Stimulated activated CD4-positive, alpha-beta T cell treated with anti-CD3 and anti-CD28 coated beads, Interleukin-2, amount 100 ng/mL, for 4 hours (primary cell): ENCODE results near the gene TYMS.

Experiments
- DNase-seq: peaks from one replicate; pipeline ENCODE4 v3.0.0-alpha.2; 2020; ENCODE audit warnings: low read depth

The TYMS gene

DNA sequence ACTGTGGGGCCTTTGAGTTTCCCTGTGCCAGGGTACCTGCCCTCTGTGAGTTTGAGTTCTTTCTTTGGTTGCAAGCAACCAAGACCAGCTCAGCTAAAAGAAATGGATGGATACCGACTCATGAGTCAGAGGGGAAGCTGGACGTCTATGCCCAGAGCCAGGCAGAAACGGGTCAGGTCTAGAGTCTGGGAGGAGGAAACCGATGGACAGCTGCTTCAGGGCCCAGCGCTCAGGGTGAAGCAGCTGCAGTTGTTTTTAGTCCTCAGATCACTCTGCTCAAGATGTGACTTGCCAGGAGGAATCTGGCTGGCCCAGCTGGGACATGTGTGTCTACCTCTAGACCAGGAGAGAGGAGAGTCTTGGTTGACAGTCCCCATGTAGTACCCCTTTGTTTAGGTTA is 10.1 kb upstream of the TYMS start:
- no peak for DNase-seq

DNA sequence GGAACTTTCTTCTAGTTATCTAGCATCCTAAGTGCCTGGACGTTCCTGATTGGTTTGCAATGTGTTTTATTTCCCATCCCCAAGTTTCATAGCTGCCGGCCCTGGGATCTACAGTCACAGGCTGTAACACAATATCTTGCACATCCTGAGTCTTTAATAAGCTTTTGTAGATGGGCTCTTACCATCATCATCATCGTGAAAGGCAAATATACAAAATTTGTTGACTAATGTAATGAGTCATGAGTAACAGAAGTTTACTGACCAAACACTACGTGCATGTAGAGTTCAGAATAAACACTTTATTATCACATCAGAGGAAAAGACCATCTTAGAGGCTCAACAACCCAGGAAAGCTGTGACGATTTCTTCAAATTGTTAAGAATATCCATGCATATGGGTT is 8.1 kb upstream of the TYMS start:
- DNase-seq, result no peak

DNA sequence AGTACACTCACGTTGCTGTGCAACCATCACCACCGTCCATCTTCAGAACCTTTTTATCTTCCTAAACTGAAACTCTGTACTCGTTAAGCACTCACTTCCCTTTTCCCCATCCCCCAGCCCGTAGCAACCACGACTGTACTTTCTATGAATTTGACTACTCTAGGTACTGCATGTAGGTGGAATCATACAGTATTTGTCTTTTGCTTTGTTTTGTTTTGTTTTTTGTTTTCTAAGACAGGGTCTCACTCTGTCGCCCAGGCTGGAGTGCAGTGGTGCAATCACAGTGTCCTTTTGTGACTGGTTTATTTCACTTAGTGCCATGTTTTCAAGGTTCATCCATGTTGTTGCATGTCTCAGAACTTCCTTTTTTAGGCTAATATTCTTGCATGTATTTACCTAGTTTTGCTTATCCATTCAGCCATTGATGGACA is 7.0 kb upstream of the TYMS start:
- DNase-seq, result no peak

DNA sequence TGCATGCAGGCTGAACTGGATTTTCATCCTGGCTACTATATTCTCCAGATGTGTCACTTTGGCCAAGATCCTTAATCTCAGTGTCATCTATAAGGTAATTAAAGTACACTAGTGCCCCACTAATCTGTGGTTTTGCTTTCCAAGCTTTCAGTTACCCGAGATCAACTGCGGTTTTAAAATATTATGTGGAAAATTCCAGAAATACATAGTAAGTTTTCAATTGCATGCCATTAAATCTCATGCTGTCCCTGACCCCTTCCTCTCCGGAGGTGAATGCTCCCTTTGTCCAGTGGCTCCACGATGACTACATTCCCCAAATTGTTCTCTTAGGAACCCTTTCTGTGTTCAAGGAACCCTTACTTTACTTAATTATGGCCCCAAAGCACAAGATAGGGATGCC is 5.3 kb upstream of the TYMS start:
- no peak for DNase-seq

DNA sequence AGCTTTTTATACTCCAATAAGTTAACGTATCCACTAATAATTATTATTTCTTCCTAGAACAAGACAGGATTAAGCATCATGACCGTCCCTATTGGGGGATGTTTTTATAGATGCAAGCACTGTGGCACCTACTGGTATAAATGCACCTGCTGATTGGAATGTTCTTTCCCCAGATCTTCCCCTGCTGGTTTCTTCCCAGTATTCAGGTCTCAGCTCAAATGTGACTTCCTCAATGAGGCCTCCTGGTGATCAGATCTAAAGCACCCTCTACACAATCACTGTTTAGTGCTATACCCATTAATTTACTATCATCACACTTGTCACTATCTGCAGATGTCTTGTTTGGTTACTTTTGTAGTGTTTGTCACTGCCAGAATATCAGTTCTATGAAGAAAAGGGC is 3.9 kb upstream of the TYMS start:
- DNase-seq, result no peak

DNA sequence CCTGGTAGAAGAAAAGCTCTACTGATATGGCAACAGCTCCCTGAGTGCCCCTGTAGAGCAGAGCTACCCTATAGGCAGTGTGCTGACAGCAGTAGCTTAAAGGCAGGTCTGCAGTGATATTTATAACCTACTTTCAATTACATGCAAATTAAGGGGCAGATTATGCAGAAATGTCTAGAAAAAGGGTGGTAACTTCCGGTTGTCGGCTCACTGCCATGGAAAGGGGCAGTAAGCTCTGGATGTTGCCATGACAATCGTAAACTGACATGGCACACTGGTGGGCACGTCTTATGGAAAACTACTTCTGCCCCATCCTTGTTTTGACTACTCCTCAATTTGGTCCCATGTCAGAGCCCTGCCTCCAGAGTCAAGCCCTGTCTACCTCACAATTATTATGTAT is 2.9 kb upstream of the TYMS start:
- no peak for DNase-seq

DNA sequence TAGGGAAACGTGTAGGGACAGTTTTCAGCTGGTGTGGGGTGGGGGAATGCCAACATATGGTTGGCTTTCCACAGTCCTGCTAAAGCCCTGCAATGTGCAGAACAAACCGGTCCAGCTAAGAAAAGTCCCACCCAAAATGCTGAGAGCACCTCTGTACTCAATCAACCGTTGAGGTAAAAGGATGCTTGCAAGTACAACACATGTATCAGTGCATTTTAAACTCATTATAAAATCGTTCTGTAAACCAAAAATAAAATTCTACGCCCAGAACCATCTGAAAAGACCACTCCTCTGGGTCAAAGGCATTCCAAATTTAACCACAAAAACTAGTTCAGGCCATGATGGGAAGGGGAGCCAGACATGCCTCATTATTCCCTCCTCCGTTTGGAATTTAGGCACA is 2.0 kb upstream of the TYMS start:
- DNase-seq, result no peak

DNA sequence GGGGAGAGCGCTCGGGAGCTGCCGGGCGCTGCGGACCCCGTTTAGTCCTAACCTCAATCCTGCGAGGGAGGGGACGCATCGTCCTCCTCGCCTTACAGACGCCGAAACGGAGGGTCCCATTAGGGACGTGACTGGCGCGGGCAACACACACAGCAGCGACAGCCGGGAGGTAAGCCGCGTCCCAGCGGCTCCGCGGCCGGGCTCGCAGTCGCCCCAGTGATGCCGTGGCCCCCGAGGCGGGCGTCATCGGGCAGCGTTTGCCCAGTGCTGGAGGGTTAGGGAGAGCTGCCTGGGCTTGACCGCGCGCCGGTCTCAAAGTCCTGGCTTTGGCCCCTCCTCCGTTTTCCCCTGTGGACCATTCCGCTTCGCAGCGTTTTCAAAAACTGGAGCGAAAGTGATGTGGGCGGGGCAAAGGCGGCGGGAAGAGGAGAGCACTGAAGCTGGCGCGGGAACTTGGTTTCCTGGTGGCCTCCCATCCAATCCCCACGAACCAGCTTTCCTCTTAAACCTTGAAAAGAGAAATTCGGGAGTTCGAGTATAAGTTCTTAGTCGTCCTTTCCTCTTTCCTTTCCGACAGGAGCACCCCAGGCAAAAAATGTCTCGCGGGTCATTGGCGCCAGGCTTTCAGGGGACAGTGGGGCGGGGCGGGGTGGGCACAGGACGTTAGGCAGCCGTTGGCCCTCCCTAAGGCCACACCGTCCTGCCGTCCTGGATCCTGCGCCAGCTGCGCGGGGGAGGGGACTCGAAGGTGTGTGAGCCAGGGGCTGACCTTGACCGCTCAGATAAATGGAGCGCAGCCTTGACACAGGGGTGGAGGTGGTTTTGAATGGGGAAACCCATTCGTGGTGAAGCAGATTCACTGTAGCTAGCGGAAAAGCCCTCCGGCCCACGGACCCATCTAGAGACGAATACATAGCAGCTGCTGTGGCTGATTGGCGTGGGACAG is 821 bp downstream of the TYMS start:
- no peak for DNase-seq

DNA sequence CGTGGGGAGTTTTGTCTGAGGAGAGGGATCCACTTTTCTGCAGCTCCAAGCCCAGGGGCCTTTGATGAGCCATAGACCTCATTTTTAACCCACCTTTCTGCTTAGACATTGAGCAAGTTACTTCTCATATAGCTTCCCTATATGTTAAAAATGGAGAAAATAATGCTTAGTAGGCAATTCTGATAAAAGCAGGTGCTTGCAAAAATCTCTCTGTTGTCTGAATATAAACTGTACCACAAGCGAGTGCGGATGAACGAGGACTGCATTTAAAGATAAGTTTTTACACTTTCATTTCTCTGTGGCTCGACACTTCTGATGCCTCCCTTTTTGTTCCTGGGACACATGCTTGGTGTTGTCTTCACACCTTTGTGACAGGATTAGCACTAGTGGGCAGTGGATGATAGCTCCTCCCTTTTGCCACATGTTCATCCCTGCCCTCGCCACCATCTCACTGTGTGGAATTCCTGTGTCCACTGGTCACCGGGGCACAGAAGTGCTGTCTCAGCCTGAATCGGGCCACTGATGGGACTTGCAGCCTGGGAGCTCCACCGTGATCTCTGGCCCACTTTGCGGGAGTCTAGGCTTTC is 1.6 kb downstream of the TYMS start:
- DNase-seq, result no peak

DNA sequence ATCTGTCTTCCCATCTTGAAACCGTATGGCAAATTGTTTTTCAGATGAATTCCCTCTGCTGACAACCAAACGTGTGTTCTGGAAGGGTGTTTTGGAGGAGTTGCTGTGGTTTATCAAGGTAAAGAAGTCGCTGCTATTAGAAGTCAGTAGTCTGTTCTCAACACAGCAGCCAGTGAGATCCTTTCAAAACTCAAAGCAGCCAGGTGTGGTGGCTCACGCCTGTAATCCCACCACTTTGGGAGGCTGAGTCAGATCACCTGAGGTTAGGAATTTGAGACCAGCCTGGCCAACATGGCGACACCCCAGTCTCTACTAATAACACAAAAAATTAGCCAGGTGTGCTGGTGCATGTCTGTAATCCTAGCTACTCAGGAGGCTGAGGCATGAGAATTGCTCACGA is 2.1 kb downstream of the TYMS start:
- DNase-seq, result no peak

DNA sequence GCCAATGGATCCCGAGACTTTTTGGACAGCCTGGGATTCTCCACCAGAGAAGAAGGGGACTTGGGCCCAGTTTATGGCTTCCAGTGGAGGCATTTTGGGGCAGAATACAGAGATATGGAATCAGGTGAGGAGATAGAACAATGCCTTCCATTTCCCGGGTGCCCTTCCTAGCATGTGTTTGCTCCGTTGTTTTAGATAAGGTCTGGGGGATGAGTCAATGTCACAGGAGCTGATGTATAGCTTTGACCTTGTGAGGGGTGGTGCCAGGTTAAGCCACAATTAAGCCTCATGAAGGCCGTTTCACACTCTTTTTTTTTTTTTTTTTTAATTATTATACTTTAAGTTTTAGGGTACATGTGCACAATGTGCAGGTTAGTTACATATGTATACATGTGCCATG is 4.7 kb downstream of the TYMS start:
- no peak for DNase-seq

DNA sequence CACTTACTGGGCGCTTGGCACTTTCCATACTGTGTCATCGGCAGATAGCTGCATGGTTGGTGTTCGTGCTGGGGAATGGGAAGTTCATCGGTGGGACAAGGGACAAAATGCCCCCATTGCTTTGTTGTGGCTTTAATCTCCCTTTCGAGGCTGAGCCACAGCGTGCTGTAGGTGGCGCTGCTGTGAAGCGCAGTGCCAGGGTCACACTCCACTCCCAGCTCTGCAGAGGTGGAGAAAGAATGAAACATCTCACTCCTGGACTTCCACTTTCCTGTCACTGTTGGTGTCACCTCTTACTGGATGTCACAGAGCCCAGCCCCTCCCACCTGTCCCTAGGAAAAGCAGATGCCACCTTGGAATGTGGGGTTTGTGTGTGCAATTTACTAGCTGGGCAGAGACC is 8.7 kb downstream of the TYMS start:
- DNase-seq, result no peak

DNA sequence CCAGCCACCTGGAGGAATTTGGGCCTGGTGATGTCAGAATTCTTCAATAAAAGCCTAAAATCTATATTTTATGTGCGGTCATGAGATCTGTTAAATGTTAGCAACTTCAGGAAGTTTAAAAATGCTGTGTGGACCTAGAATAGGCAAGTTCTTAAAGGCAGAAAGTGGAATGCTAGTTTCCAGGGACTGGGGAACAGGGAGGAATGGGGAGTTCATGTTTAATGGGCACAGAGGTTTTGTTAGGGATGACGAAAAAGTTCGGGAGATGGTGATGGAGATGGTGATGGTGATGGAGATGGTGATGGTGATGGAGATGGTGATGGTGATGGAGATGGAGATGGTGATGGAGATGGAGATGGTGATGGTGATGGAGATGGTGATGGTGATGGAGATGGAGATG is 9.2 kb downstream of the TYMS start:
- no peak for DNase-seq

DNA sequence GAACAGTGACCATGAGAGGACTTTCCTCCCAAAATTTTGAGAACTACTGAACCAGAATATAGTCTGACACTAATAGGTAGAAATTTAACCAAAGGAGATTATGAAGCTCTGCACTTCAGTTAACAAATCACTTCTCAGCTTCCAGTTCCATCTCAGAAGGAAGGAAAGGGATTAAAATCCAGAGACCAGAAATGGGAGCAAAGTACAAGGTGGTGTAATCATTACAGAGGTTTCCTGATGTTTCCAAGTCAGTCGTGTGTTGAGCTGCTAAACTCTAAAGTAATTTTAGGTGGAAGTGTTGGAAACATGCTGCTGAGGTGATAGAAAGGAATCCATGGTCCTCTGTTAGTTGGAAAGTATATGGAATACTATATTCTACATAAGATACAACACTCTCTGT is 10.8 kb downstream of the TYMS start:
- DNase-seq, result no peak

DNA sequence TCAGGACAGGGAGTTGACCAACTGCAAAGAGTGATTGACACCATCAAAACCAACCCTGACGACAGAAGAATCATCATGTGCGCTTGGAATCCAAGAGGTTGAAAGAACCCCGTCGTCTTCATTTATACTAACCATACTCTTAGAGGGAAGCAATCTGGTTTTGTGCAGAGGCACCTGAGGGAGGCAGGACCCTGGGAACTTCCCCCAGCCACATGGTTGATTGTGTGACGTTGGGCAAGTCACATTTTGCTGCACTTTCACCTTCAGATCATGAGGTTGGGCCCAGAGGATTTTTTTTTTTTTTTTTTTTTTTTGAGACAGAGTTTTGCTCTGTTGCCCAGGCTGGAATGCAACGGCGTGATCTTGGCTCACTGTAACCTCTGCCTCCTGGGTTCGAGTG is 11.6 kb downstream of the TYMS start:
- no peak for DNase-seq

DNA sequence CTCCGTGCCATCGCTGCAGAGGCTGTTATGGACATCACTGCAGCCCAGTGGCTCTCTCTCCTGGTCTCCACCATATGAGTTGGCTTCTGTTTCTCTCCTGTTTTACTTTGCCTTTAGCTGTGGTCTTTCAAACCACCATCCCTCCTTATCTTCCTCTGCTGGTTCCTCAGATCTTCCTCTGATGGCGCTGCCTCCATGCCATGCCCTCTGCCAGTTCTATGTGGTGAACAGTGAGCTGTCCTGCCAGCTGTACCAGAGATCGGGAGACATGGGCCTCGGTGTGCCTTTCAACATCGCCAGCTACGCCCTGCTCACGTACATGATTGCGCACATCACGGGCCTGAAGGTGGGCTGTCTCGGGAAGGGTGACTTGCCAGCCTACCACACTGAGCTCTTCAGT is 13.1 kb downstream of the TYMS start:
- no peak for DNase-seq

DNA sequence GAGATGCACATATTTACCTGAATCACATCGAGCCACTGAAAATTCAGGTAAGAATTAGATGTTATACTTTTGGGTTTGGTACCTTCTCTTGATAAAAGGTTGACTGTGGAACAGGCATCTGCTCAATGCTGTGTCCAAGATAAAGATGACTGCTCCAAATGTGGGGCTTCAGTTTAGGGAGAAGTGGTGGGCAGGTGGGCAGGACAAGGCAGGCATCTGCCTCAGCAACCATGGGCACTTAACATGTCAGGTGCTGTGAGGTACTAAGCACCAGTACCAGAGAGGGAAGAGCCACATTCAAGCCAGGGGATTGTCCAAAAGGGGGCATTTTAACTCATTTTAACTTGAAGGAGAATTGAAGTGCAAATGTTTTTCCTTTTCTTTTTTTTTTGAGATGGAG is 14.0 kb downstream of the TYMS start:
- DNase-seq, result no peak

DNA sequence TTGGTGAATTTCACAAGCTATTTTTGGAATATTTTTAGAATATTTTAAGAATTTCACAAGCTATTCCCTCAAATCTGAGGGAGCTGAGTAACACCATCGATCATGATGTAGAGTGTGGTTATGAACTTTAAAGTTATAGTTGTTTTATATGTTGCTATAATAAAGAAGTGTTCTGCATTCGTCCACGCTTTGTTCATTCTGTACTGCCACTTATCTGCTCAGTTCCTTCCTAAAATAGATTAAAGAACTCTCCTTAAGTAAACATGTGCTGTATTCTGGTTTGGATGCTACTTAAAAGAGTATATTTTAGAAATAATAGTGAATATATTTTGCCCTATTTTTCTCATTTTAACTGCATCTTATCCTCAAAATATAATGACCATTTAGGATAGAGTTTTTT is 15.9 kb downstream of the TYMS start:
- DNase-seq, result no peak

DNA sequence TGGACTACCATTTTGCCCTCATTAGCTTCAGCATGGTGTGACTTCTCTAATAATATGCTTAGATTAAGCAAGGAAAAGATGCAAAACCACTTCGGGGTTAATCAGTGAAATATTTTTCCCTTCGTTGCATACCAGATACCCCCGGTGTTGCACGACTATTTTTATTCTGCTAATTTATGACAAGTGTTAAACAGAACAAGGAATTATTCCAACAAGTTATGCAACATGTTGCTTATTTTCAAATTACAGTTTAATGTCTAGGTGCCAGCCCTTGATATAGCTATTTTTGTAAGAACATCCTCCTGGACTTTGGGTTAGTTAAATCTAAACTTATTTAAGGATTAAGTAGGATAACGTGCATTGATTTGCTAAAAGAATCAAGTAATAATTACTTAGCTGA is 16.3 kb downstream of the TYMS start:
- DNase-seq, result no peak

DNA sequence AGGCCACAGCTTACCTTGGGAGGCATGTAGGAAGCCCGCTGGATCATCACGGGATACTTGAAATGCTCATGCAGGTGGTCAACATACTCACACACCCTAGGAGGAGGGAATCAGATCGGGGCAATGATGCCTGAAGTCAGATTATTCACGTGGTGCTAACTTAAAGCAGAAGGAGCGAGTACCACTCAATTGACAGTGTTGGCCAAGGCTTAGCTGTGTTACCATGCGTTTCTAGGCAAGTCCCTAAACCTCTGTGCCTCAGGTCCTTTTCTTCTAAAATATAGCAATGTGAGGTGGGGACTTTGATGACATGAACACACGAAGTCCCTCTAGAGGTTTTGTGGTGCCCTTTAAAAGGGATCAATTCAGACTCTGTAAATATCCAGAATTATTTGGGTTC is 17.9 kb downstream of the TYMS start:
- DNase-seq, result no peak

DNA sequence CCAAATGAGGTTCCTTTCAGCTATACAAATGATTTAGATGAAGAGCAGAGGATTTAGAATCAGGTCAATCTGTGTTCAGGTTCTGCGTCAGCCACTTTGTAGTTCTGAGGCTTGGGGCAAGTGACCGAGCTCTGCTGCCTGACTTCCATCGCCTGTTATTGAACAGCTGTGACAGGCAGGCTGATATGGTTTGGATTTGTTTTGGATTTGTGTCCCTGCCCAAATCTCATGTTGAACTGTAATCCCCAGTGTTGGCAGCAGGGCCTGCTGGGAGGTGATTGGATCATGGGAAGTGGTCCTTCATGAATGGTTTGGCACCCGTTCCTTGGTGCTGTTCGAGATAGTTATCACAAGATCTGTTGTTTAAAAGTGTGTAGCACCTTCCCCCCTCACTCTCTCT is 18.6 kb downstream of the TYMS start:
- DNase-seq, result no peak

DNA sequence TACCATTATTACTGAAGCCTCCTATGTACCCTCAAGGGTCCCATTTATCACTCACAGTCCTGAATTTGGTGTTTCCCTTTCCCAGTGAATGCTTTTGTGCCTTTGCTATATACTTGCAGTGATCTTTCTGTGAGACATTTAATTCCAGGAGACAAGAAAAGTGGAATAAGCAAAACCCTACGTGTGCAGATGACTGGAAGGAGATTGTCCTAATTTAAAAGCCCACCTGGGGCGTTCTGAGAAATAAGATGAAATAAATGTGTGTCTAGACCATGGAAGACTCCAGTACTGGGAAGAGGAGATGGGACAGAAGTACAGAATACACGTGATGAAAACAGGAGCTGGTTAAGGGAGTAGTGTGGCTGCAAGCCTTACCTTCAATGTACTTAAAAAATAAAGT is 19.3 kb downstream of the TYMS start:
- no peak for DNase-seq

DNA sequence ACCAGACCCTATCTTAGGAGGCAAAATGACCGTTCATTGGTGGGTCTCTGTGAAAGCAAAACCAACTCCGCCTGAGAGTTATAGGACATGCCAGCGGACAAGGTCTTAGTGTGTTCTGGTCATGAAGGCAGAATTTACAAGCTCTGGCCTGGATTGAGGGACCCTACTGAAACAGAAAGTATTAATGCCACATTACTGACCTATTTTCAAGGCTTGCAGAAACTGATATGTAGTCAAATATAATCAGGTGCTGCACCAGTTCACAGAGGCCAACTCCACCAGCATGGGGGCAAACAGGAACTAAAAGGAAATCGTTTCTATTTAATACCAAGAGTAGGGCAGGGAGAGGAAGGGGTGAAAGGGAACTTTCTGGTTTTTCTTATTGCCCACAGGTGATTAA is 19.7 kb downstream of the TYMS start:
- DNase-seq, result no peak

DNA sequence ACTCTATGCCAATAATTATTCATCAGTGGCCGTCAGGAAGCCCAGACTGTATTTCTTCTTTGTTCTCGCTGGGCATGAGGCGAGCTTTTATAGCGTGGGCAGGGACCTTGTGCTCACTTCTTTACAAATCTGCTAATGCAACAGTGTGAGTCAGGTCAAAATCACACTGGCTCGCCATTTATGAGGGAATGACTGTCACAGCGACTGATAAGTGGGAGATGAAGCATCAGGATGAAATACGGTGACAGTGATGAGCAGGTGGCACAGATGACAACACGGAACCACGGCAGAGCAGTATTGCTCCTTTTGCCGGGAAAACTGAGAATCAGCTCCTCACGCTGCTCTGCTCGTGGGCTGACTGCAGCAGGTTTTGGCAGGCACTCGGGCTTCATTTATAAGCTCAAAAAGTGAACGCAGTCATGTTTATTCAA is 20.5 kb downstream of the TYMS start:
- no peak for DNase-seq
